GM10847 (cell line): ENCODE data around the gene IL3.

Experiments used
- POLR2A ChIP-seq: IDR thresholded peaks from 2 replicates; pipeline ENCODE4 v1.6.1; 2011; ENCODE audit not compliant: insufficient read length; ENCODE audit errors: extremely low read depth

IL3 gene

GRCh38 chr5:132073231-132074013 lies 13.0 kb downstream of the IL3 start, which contains the start of gene CSF2:
CSF2 (plus strand) TSS chr5:132073789; CDS start chr5:132073824, 35 bp downstream.
- no peak for TF ChIP-seq POLR2A

DNA sequence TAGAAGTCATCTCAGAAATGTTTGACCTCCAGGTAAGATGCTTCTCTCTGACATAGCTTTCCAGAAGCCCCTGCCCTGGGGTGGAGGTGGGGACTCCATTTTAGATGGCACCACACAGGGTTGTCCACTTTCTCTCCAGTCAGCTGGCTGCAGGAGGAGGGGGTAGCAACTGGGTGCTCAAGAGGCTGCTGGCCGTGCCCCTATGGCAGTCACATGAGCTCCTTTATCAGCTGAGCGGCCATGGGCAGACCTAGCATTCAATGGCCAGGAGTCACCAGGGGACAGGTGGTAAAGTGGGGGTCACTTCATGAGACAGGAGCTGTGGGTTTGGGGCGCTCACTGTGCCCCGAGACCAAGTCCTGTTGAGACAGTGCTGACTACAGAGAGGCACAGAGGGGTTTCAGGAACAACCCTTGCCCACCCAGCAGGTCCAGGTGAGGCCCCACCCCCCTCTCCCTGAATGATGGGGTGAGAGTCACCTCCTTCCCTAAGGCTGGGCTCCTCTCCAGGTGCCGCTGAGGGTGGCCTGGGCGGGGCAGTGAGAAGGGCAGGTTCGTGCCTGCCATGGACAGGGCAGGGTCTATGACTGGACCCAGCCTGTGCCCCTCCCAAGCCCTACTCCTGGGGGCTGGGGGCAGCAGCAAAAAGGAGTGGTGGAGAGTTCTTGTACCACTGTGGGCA lies 13.8 kb downstream of the IL3 start:
- TF ChIP-seq POLR2A: no peak

GRCh38 chr5:132074772-132075718 lies 14.6 kb downstream of the IL3 start:
- no peak for TF ChIP-seq POLR2A

- TF ChIP-seq POLR2A: no peak
Measured at GRCh38 chr5:132075719-132076077, 15.2 kb downstream of the IL3 start.

DNA sequence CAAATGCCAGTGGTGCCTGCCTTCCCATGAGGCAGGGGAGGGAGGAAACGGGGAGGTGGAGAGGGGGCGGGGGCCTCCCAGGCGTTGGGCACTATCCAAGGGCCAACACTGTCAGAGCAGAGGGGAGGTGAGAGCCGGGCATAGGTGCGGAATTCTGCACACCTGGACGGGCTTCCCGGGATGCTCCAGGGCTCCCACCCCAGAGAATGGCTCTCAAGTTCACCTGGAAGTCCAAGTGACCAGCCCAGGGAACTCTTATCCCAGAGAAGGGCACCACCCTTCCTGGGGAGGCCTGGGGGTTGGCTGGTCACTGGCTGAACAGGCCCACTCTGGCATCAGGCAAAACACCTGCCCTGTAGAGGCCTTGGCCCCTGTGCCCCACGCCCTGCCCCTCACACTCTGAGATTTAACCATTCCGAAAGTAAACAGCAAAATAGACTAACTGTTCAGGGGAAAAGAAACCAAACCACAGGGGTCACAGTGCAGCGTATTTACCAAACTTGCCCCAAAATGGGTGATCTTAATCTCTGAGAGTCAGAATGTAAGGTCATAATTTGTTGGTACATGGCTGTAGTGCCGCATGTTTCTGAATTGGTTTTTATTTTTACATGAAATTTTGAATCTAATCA lies 15.9 kb downstream of the IL3 start:
- no peak for TF ChIP-seq POLR2A

GRCh38 chr5:132076983-132077382 lies 16.5 kb downstream of the IL3 start:
- no peak for TF ChIP-seq POLR2A

DNA sequence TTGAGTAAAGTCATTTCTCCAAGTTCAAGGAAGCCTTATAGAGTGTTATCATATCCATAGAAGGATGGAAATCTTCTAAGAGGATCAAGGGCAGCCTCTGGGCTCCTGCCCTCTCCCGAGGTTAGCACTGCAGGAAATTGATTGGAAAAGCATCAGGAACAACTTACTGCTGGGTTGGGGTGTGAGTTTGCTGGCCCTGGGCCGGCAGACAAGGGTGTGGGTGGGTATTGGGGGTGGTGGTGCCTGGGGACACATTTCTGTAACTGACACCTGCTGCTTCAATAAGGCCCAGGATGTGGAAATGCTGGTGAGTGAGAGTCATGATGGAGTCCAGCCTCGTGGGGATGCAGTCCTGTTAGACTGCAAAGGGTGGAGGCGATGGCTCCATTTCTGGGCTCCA lies 18.6 kb downstream of the IL3 start:
- TF ChIP-seq POLR2A: no peak

GRCh38 chr5:132079619-132080018 lies 19.2 kb downstream of the IL3 start:
- no peak for TF ChIP-seq POLR2A

DNA sequence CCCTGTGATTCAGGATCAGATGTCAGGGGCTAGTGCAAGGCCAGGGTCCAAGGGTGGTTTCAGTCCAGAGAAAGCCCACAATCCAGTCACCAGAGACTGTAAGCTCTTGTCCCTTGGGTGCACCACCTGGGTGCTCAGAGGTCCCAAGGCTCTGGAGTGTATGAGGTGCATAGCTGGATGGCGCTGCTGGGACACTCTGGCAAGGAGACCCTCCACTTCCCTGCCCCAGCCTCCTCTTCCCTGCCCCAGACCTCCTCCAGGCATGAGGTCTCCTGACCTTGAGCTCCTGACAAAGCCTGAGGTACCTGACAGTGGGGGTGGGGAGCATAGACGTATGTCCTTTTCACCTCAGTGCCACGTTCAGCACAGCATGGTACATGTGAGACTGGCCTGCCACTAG lies 20.1 kb downstream of the IL3 start:
- TF ChIP-seq POLR2A: no peak

GRCh38 chr5:132081458-132081857 lies 21.0 kb downstream of the IL3 start:
- TF ChIP-seq POLR2A: no peak

DNA sequence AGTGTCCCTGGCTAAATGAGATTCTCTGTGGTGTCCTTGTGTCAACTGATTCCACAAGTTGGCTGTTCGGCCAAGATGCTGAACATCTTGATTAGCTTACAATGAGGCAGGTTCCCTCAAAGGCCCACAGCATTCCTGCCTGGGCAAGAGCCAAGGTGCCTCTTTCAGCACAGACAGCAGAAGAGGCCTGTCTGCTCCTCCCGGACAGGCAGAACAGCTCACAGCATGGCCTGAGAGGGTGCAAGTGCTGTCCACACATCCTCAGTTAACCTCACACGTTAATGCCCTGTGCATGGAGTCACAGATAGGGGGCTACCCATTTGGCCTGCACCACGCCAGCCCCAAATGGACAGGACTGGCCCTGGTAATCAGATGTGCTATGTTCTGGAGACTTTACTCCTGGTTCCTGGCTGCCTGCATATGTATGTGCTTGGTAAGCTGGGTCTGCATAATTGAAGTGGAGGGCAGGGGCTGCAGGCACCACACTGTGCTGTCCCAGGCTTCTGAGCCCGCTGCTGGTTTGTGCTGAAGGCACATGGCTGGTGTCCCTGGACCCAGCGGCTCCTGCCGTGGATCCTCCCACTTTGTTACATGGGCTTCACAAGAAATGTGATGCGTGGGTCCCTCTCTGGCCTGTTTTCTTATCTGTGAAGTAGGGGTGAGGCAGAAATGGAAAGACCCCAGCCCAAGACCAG lies 22.0 kb downstream of the IL3 start:
- TF ChIP-seq POLR2A: no peak

- TF ChIP-seq POLR2A: no peak
Measured at GRCh38 chr5:132083071-132083678, 22.7 kb downstream of the IL3 start.

GRCh38 chr5:132085686-132086085 lies 25.2 kb downstream of the IL3 start:
- TF ChIP-seq POLR2A: no peak

DNA sequence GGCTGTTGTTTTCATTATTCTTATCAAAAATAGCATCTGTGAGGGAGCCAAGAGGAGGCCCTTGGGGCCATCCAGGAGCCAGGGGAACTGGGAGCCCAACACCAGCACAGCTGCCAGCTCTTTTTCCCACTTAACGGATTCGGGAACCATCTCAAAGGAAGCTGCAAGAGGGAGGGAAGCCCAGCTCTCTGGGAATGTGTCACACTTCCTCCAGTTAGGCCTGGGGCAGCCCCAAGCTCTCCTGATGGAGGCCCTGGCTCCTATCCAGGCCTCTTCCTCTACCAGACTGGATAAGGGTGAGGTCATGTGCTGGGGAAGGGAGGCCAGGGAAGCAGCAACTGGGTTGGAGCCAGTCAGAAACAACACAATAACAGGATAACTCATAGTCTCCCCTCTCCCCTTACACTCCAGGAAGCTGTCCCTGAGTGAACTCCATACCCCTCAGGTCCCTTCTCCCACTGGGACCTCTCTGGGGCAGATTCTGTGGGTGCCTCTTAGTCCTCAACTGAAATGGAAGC lies 25.9 kb downstream of the IL3 start:
- no peak for TF ChIP-seq POLR2A
